Endothelial cell of umbilical vein (primary cell): ENCODE data around the gene MN1. TPM values are rescaled to one million over a fixed set of nuclear protein-coding genes. Genes with fewer than 3 reads are reported as not detected.

ENCODE experiments used
- BruUV-seq: library from RNA; stranded (reverse); fragments of 400-500 nt; replicated peaks from 2 replicates; lab custom pipeline; 2021; lab: Mats Ljungman, UMichigan
- CTCF ChIA-PET: fragments of 300-600, 350-600 bp; sonication (Branson Sonifier 250); formaldehyde crosslinking; loops from one replicate; lab custom pipeline; 2021; ENCODE audit warnings: antibody characterized with exemption, inconsistent platforms; lab: Charles Lee
- POLR2A ChIA-PET: fragments of 300-600, 350-600 bp; sonication (Branson Sonifier 250); formaldehyde crosslinking; loops from one replicate; lab custom pipeline; 2021; ENCODE audit warnings: antibody characterized with exemption, inconsistent platforms; lab: Charles Lee
- DNase-seq: peaks from one replicate; pipeline ENCODE4 v3.0.0-alpha.2; 2011; ENCODE audit warnings: low read depth, low spot score
- FAIRE-seq: peaks from 2 replicates; lab custom pipeline; 2011; peaks lifted over from hg19 to GRCh38; lab: Jason Lieb, UNC
- H2AFZ ChIP-seq: 2 replicates; pipeline ENCODE4 v1.6.0; 2012; ENCODE audit warnings: low read depth, low read length, control low read depth, inconsistent platforms
- H3K27ac ChIP-seq: 2 replicates; pipeline ENCODE4 v1.5.1; 2011; ENCODE audit warnings: low read depth, mild to moderate bottlenecking, control low read depth, low read length, moderate library complexity; ENCODE audit not compliant: insufficient read depth
- H3K27me3 ChIP-seq, 2 experiments: 2 replicates each; pipeline versions ENCODE4 v1.6.0 to v1.6.1; 2011; ENCODE audit warnings: low read length in 2 of 2, mixed read lengths in 1 of 2; ENCODE audit not compliant: control insufficient read depth in 2 of 2, insufficient read depth in 2 of 2
- H3K36me3 ChIP-seq, 2 experiments: 2 replicates in 1 of 2; 3 replicates in 1 of 2; pipeline ENCODE4 v1.5.1; 2011; ENCODE audit warnings: low read length in 2 of 2, mild to moderate bottlenecking in 1 of 2, moderate library complexity in 1 of 2; ENCODE audit not compliant: control insufficient read depth in 2 of 2, insufficient read depth in 2 of 2; ENCODE audit errors: extremely low read depth in 1 of 2
- H3K4me1 ChIP-seq: 3 replicates; pipeline ENCODE4 v1.5.1; 2011; ENCODE audit warnings: mild to moderate bottlenecking, low read length; ENCODE audit not compliant: control insufficient read depth, insufficient read depth; ENCODE audit errors: extremely low read depth
- H3K4me2 ChIP-seq: 2 replicates; pipeline ENCODE4 v1.6.1; 2011; ENCODE audit warnings: low read length, control low read depth, mixed read lengths; ENCODE audit not compliant: insufficient read depth
- H3K4me3 ChIP-seq, 3 experiments: fragments of 200-600 bp in 1 of 3; sonication (generic), shearing (Covaris generic) in 1 of 3; replicated peaks in 1 of 3; 2 replicates each; pipeline ENCODE4 v1.5.1; 2011 to 2016; ENCODE audit warnings: control low read depth in 3 of 3, low read length in 3 of 3, mild to moderate bottlenecking in 2 of 3, inconsistent platforms in 1 of 3, low read depth in 1 of 3, moderate library complexity in 1 of 3; ENCODE audit not compliant: insufficient read depth in 1 of 3
- H3K79me2 ChIP-seq: 2 replicates; pipeline ENCODE4 v1.6.0; 2012; ENCODE audit warnings: low read length, inconsistent platforms; ENCODE audit not compliant: control insufficient read depth, insufficient read depth
- H3K9ac ChIP-seq: replicated peaks from 2 replicates; pipeline ENCODE3; 2011; ENCODE audit warnings: low read length, control low read depth; ENCODE audit not compliant: insufficient read depth; ENCODE audit errors: extremely low read depth
- H3K9me1 ChIP-seq: replicated peaks from 3 replicates; pipeline ENCODE4 v1.6.0; 2011; ENCODE audit warnings: mild to moderate bottlenecking, low read length; ENCODE audit not compliant: control insufficient read depth, insufficient read depth; ENCODE audit errors: extremely low read depth
- H3K9me3 ChIP-seq: replicated peaks from 2 replicates; pipeline ENCODE4 v1.5.1; 2012; ENCODE audit warnings: low read length, inconsistent platforms; ENCODE audit not compliant: control insufficient read depth, insufficient read depth
- H4K20me1 ChIP-seq: replicated peaks from 2 replicates; pipeline ENCODE3; 2011; ENCODE audit warnings: mild to moderate bottlenecking, low read length; ENCODE audit not compliant: control insufficient read depth, insufficient read depth; ENCODE audit errors: extremely low read depth
- CTCF ChIP-seq, 2 donors: IDR thresholded peaks; 1 replicate in 1 of 2; 2 replicates in 1 of 2; pipeline ENCODE4 v1.5.1; 2011; ENCODE audit warnings: low read length in 2 of 2, mild to moderate bottlenecking in 2 of 2, moderate library complexity in 2 of 2, control low read depth in 1 of 2, inconsistent platforms in 1 of 2, low read depth in 1 of 2; ENCODE audit not compliant: insufficient read depth in 1 of 2; ENCODE audit errors: extremely low read depth in 1 of 2
- EZH2 ChIP-seq: IDR thresholded peaks from 2 replicates; pipeline ENCODE4 v1.6.1; 2012; ENCODE audit warnings: borderline replicate concordance, low read depth, mild to moderate bottlenecking, moderate library complexity, low read length, inconsistent platforms; ENCODE audit not compliant: severe bottlenecking
- FOS ChIP-seq: IDR thresholded peaks from 2 replicates; pipeline ENCODE4 v1.6.1; 2011; ENCODE audit warnings: mild to moderate bottlenecking, low read length, moderate library complexity, borderline replicate concordance; ENCODE audit not compliant: insufficient read depth
- GATA2 ChIP-seq: IDR thresholded peaks from 2 replicates; pipeline ENCODE4 v1.7.0; 2011; ENCODE audit warnings: low read depth, mild to moderate bottlenecking, moderate library complexity, mixed read lengths, low read length; ENCODE audit not compliant: insufficient read length, insufficient read depth
- JUN ChIP-seq: IDR thresholded peaks from 2 replicates; pipeline ENCODE4 v1.6.1; 2011; ENCODE audit warnings: borderline replicate concordance, low read depth; ENCODE audit not compliant: insufficient read length, insufficient read depth
- MYC ChIP-seq: IDR thresholded peaks from one replicate; pipeline ENCODE4 v1.6.1; 2011; ENCODE audit warnings: mild to moderate bottlenecking, low read depth, low read length
- POLR2A ChIP-seq: IDR thresholded peaks from 2 replicates; pipeline ENCODE4 v1.6.1; 2012; ENCODE audit warnings: low read depth, mild to moderate bottlenecking, control low read depth, low read length
- POLR2AphosphoS5 ChIP-seq: IDR thresholded peaks from 2 replicates; pipeline ENCODE4 v1.6.1; 2012; ENCODE audit warnings: low read depth, mild to moderate bottlenecking, control low read depth, low read length, moderate library complexity; ENCODE audit not compliant: insufficient read depth
- dilution Hi-C: fragments of 300-500 bp; cut with MboI; formaldehyde crosslinking; loops from one replicate; pipeline ENCODE4 v1.15.0; 2019; ENCODE audit warnings: low sequenced_read_pairs; ENCODE audit not compliant: extremely low pct_ligation_motif_present
- intact Hi-C: fragments of 100-400 bp; cut with micrococcal nuclease; formaldehyde crosslinking; loops from one replicate; pipeline ENCODE4 v1.10.0; 2022
- polyA plus RNA-seq, 4 experiments: library from polyadenylated mRNA; depleted of rRNA in 3 of 4; stranded (reverse) in 3 of 4; unstranded in 1 of 4; fragments of >200 nt; gene quantifications; 2 replicates each; pipeline versions ENCODE4 v1.2.1 to v1.2.3, GENCODE V29; 2011 to 2012; ENCODE audit warnings: missing spikeins in 1 of 4
- total RNA-seq: library from RNA; stranded (reverse); gene quantifications from 2 replicates; pipeline ENCODE4 v1.2.3, GENCODE V29; 2021
- TF ChIP-seq, protein P1 (sequence below): IDR thresholded peaks from 2 replicates; pipeline ENCODE4 v1.6.1; 2011; ENCODE audit not compliant: insufficient read depth, insufficient read length

MN1 gene
- total and polyA plus RNA-seq, 2 donors (not counting 3 experiments of a cell fraction or from before 2014, with no cell fraction given), result 3.8 to 5.2 TPM

DNA sequence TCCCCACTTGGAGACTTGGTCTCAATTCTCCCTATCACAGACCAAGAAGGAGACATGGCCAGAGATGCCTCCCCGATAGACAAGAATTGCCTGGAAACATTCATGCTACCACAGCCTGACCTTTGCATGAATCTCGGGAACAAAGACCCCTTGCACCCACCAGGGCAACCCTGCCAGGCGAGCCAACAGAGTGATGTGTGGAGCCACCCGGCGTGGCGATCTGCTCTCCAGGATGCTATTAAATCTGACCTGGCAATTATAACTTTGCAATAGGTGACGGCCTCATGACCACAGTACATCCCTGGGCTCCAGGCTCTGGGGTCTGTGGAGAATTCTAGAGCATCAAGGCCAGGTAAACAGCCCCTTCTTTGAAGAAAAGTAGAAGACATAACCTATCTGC, 31.1 kb upstream of the MN1 start:
- POLR2A ChIA-PET, result no interaction called here
- H3K9me3 ChIP-seq, result no peaks in the 10 kb centered on the region
- dilution Hi-C loops, result no loop called here

More for the DNA sequence above, 31.1 kb upstream of the MN1 start:
- TF ChIP-seq MYC (no peak), POLR2AphosphoS5 (no peak), POLR2A (no peak), FOS (no peak), CTCF (IDR thresholded peaks at IDR 0.05; ENCODE audit: extremely low read depth in 1 of 2, insufficient read depth in 1 of 2, low read depth in 1 of 2, low read length in 2 of 2) (no peak), GATA2 (no peak), EZH2 (no peak), JUN (no peak)
- TF ChIP-seq, protein P1, sequence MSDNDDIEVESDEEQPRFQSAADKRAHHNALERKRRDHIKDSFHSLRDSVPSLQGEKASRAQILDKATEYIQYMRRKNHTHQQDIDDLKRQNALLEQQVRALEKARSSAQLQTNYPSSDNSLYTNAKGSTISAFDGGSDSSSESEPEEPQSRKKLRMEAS, result no peak
- no peak overlapping the region for H2AFZ ChIP-seq
- intact Hi-C loops, result no loop called here
- BruUV-seq, result no TSS peak
- no peaks in the 10 kb centered on the region for H3K9me1 ChIP-seq
- no peak overlapping the region for H3K9ac ChIP-seq
- DNase-seq, result no peak
- no peaks in the 10 kb centered on the region for H4K20me1 ChIP-seq
- no peaks in the 10 kb centered on the region for H3K4me1 ChIP-seq
- H3K27me3 ChIP-seq, result no peaks in the 10 kb centered on the region
- no peaks in the 10 kb centered on the region for H3K36me3 ChIP-seq
- H3K27ac ChIP-seq, result no peak overlapping the region
- H3K4me3 ChIP-seq, result no peak overlapping the region
- FAIRE-seq, result no peak
- no peak overlapping the region for H3K4me2 ChIP-seq
- CTCF ChIA-PET, result no interaction called here
- no peaks in the 10 kb centered on the region for H3K79me2 ChIP-seq
